Measurements from ENCODE around the gene PDE1C.

- no peak for TF ChIP-seq CTCF (conservative IDR thresholded peaks at IDR 0.05; ENCODE audit: low read depth, low read length)
- no peak for TF ChIP-seq EZH2 (IDR thresholded peaks at IDR 0.05; ENCODE audit: borderline replicate concordance, low read depth, low read length, poor library complexity, severe bottlenecking)
These were observed 264.9 kb downstream of the PDE1C start for GRCh38 chr7:31805209-31805818.

Measured in A673 (cell line).